Loucy (cell line): ENCODE measurements around the gene ARID4A.
"Not testable (repeated sequence)": the region's sequence is repeated elsewhere in the genome, so short reads cannot be mapped to it uniquely, and the experiment has no call there.

Experiments used
- EZH2phosphoT487 ChIP-seq: fragments of 200-600 bp; IDR thresholded peaks from 2 replicates; pipeline ENCODE4 v1.6.1; 2018; ENCODE audit warnings: antibody characterized with exemption, mild to moderate bottlenecking, moderate library complexity, borderline replicate concordance
- TF ChIP-seq, protein P1 (sequence below): fragments of 200-600 bp; sonication (generic); conservative IDR thresholded peaks from 2 replicates; pipeline ENCODE4 v1.5.1; 2014; ENCODE audit warnings: mild to moderate bottlenecking, antibody characterized with exemption, low read length

GRCh38 chr14:58339666-58340065, 41.3 kb downstream of the ARID4A start:
- TF ChIP-seq, protein P1, sequence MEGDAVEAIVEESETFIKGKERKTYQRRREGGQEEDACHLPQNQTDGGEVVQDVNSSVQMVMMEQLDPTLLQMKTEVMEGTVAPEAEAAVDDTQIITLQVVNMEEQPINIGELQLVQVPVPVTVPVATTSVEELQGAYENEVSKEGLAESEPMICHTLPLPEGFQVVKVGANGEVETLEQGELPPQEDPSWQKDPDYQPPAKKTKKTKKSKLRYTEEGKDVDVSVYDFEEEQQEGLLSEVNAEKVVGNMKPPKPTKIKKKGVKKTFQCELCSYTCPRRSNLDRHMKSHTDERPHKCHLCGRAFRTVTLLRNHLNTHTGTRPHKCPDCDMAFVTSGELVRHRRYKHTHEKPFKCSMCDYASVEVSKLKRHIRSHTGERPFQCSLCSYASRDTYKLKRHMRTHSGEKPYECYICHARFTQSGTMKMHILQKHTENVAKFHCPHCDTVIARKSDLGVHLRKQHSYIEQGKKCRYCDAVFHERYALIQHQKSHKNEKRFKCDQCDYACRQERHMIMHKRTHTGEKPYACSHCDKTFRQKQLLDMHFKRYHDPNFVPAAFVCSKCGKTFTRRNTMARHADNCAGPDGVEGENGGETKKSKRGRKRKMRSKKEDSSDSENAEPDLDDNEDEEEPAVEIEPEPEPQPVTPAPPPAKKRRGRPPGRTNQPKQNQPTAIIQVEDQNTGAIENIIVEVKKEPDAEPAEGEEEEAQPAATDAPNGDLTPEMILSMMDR: not testable (repeated sequence)
- not testable (repeated sequence) for TF ChIP-seq EZH2phosphoT487
